SK-N-SH (cell line): Measurements from ENCODE around the gene CD101. TPM values are rescaled to one million over a fixed set of nuclear protein-coding genes. Genes with fewer than 3 reads are reported as not detected.

Source experiments
- CTCF ChIA-PET: fragments of 300-600, 350-600 bp; formaldehyde crosslinking; extraction: SDS; loops from one replicate; lab custom pipeline; 2021; lab: Yijun Ruan, JAX
- POLR2A ChIA-PET: fragments of 350-600 bp; sonication (Branson Sonifier 250); formaldehyde crosslinking; extraction: SDS; loops from one replicate; lab custom pipeline; 2020; ENCODE audit warnings: antibody characterized with exemption, inconsistent platforms; lab: Yijun Ruan, JAX
- DNase-seq: peaks from one replicate; pipeline ENCODE4 v3.0.0; 2012
- H2AFZ ChIP-seq: fragments of 200-600 bp; sonication (generic); 2 replicates; pipeline ENCODE4 v1.8.1; 2016; ENCODE audit warnings: antibody characterized with exemption, mild to moderate bottlenecking, low read depth
- H3F3A ChIP-seq: fragments of 200-600 bp; sonication (generic); replicated peaks from 2 replicates; pipeline ENCODE3; 2016; ENCODE audit warnings: antibody characterized with exemption, mild to moderate bottlenecking; ENCODE audit not compliant: insufficient read depth
- H3K27ac ChIP-seq, 2 experiments: fragments of 200-500 bp in 1 of 2; fragments of 200-600 bp in 1 of 2; sonication (Bioruptor generic) in 1 of 2; sonication (generic), shearing (Covaris generic) in 1 of 2; 2 replicates each; pipeline versions ENCODE4 v1.5.1 to v1.6.1; 2014 to 2016; ENCODE audit warnings: low read depth in 2 of 2, inconsistent platforms in 1 of 2, low read length in 1 of 2, mild to moderate bottlenecking in 1 of 2, mixed read lengths in 1 of 2
- H3K27me3 ChIP-seq: fragments of 200-600 bp; sonication (generic), shearing (Covaris generic); 2 replicates; pipeline ENCODE4 v1.6.1; 2016; ENCODE audit warnings: mixed run types; ENCODE audit not compliant: insufficient read depth
- H3K36me3 ChIP-seq, 2 experiments: fragments of 200-500 bp in 1 of 2; fragments of 200-600 bp in 1 of 2; sonication (Bioruptor generic) in 1 of 2; sonication (generic) in 1 of 2; replicated peaks in 1 of 2; 2 replicates each; pipeline versions ENCODE3 to v1.5.1; 2014 to 2016; ENCODE audit warnings: low read length in 1 of 2, mild to moderate bottlenecking in 1 of 2; ENCODE audit not compliant: insufficient read depth in 2 of 2, control insufficient read depth in 1 of 2
- H3K4me1 ChIP-seq, 2 experiments: fragments of 200-500 bp in 1 of 2; fragments of 200-600 bp in 1 of 2; sonication (Bioruptor generic) in 1 of 2; sonication (generic), shearing (Covaris generic) in 1 of 2; 2 replicates each; pipeline versions ENCODE4 v1.5.1 to v1.6.1; 2014 to 2016; ENCODE audit warnings: low read depth in 1 of 2, low read length in 1 of 2, mixed run types in 1 of 2; ENCODE audit not compliant: insufficient read depth in 2 of 2, control insufficient read depth in 1 of 2
- H3K4me2 ChIP-seq: fragments of 200-600 bp; sonication (generic), shearing (Covaris generic); 2 replicates; pipeline ENCODE4 v1.6.1; 2017; ENCODE audit warnings: mixed run types
- H3K4me3 ChIP-seq, 2 experiments: fragments of 200-500 bp in 1 of 2; fragments of 200-600 bp in 1 of 2; sonication (Bioruptor generic) in 1 of 2; sonication (generic), shearing (Covaris generic) in 1 of 2; 2 replicates each; pipeline versions ENCODE4 v1.5.1 to v1.8.1; 2014 to 2016; ENCODE audit warnings: low read depth in 2 of 2, inconsistent platforms in 1 of 2, low read length in 1 of 2, mild to moderate bottlenecking in 1 of 2, mixed read lengths in 1 of 2, moderate library complexity in 1 of 2
- H3K79me2 ChIP-seq: fragments of 200-600 bp; sonication (generic); 2 replicates; pipeline ENCODE4 v1.8.1; 2017; ENCODE audit warnings: mild to moderate bottlenecking; ENCODE audit not compliant: insufficient read depth
- H3K9ac ChIP-seq: fragments of 200-600 bp; sonication (generic); 2 replicates; pipeline ENCODE4 v1.6.1; 2017; ENCODE audit warnings: mixed run types
- H3K9me2 ChIP-seq: fragments of 200-600 bp; sonication (generic); 2 replicates; pipeline ENCODE4 v1.6.1; 2017; ENCODE audit warnings: mixed run types
- H3K9me3 ChIP-seq: fragments of 200-600 bp; sonication (generic); 2 replicates; pipeline ENCODE4 v1.6.1; 2017; ENCODE audit warnings: mixed run types, mild to moderate bottlenecking, moderate library complexity
- H4K20me1 ChIP-seq: fragments of 200-600 bp; sonication (generic); 2 replicates; pipeline ENCODE4 v1.6.1; 2017; ENCODE audit warnings: mild to moderate bottlenecking, mixed run types; ENCODE audit not compliant: insufficient read depth
- EP300 ChIP-seq, 2 experiments: IDR thresholded peaks; 2 replicates each; pipeline versions ENCODE4 v1.4.0 to v1.6.1; 2012; ENCODE audit warnings: borderline replicate concordance in 1 of 2, low read depth in 1 of 2, low read length in 1 of 2
- EZH2phosphoT487 ChIP-seq: fragments of 200-600 bp; sonication (generic); IDR thresholded peaks from 2 replicates; pipeline ENCODE4 v1.6.1; 2017; ENCODE audit warnings: low read depth, mixed run types, mild to moderate bottlenecking, antibody characterized with exemption, moderate library complexity, borderline replicate concordance
- FOSL2 ChIP-seq: IDR thresholded peaks from 2 replicates; pipeline ENCODE4 v1.4.0; 2012; ENCODE audit warnings: low read depth, mild to moderate bottlenecking, moderate library complexity, borderline replicate concordance
- GABPA ChIP-seq: IDR thresholded peaks from 2 replicates; pipeline ENCODE4 v1.4.0; 2012; ENCODE audit warnings: low read depth, mild to moderate bottlenecking
- NRF1 ChIP-seq: IDR thresholded peaks from 2 replicates; pipeline ENCODE4 v1.6.1; 2012; ENCODE audit warnings: low read depth, mild to moderate bottlenecking, low read length
- RFX5 ChIP-seq: IDR thresholded peaks from 2 replicates; pipeline ENCODE4 v1.6.1; 2012; ENCODE audit warnings: mild to moderate bottlenecking, improper control_type of control experiment, low read length
- RXRA ChIP-seq: IDR thresholded peaks from 2 replicates; pipeline ENCODE4 v1.4.0; 2012; ENCODE audit warnings: low read depth, mild to moderate bottlenecking, borderline replicate concordance
- TEAD4 ChIP-seq: IDR thresholded peaks from 2 replicates; pipeline ENCODE4 v1.4.0; 2012; ENCODE audit warnings: mild to moderate bottlenecking, borderline replicate concordance; ENCODE audit not compliant: insufficient read depth
- WGBS: methylation state at CpG from one replicate; pipeline ENCODE4 v1.1.6; 2017; ENCODE audit warnings: low lambda C conversion rate; 5-methylcytosine and 5-hydroxymethylcytosine counted together
- polyA plus RNA-seq, 3 experiments: library from polyadenylated mRNA; depleted of rRNA; stranded (reverse); fragments of >200 nt; gene quantifications; 2 replicates each; pipeline ENCODE4 v1.2.3, GENCODE V29; 2012
- TF ChIP-seq, protein P1 (sequence below): IDR thresholded peaks from 2 replicates; pipeline ENCODE4 v1.6.1; 2012; ENCODE audit warnings: mild to moderate bottlenecking, low read depth, low read length, moderate library complexity
- TF ChIP-seq, protein P2 (sequence below): fragments of 150-350 bp; IDR thresholded peaks from 2 replicates; pipeline ENCODE4 v1.6.1; 2016; ENCODE audit warnings: mild to moderate bottlenecking, low read depth, low read length
- TF ChIP-seq, protein P3 (sequence below): IDR thresholded peaks from 2 replicates; pipeline ENCODE4 v1.4.0; 2012; ENCODE audit warnings: low read depth
- TF ChIP-seq, protein P4 (sequence below): IDR thresholded peaks from 2 replicates; pipeline ENCODE4 v1.4.0; 2012; ENCODE audit warnings: low read depth, borderline replicate concordance

Gene CD101
- polyA plus RNA-seq, 1 of the 3 experiments (the other 2 are of a cell fraction) = 0.16 TPM

DNA sequence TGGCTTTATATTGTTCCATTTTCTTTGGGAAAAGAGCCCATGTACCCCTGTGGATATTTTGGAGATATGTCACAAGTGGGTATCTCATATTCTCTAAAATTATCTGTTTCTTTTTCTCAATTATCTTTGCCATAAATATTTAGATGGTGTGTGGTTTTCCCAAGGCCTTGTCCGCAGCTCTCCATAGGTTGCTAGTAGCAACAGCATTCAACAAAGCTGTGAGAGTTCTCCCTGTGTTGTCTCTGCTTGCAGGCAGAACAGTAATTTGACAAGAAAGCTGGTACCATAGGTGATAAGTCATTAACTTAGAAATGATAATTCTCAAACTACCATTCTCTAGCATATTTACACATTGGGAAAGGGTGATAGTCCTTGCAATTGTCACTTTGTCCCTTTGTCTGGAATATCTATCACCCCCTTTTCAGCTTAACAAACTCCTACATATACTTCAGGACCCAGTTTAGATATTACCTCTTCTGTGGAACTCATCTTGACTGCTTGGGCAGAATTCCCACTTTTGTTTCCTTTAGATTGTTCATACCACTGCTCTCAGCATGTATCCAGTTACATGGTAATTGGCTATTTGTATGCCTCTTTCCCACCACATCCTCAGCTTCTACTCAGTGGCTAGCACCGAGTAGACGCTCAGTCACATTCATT is 8.9 kb downstream of the CD101 start:
- DNase-seq = no peak

More for the DNA sequence above, 8.9 kb downstream of the CD101 start:
- ChIA-PET POLR2A (no interaction called here), CTCF (no interaction called here)
- H3K36me3 ChIP-seq = no peaks in the 10 kb centered on the region
- no peak overlapping the region for H3K27ac ChIP-seq
- H3K9me3 ChIP-seq = no peaks in the 10 kb centered on the region
- no peaks in the 10 kb centered on the region for H3K27me3 ChIP-seq
- TF ChIP-seq, protein P1, sequence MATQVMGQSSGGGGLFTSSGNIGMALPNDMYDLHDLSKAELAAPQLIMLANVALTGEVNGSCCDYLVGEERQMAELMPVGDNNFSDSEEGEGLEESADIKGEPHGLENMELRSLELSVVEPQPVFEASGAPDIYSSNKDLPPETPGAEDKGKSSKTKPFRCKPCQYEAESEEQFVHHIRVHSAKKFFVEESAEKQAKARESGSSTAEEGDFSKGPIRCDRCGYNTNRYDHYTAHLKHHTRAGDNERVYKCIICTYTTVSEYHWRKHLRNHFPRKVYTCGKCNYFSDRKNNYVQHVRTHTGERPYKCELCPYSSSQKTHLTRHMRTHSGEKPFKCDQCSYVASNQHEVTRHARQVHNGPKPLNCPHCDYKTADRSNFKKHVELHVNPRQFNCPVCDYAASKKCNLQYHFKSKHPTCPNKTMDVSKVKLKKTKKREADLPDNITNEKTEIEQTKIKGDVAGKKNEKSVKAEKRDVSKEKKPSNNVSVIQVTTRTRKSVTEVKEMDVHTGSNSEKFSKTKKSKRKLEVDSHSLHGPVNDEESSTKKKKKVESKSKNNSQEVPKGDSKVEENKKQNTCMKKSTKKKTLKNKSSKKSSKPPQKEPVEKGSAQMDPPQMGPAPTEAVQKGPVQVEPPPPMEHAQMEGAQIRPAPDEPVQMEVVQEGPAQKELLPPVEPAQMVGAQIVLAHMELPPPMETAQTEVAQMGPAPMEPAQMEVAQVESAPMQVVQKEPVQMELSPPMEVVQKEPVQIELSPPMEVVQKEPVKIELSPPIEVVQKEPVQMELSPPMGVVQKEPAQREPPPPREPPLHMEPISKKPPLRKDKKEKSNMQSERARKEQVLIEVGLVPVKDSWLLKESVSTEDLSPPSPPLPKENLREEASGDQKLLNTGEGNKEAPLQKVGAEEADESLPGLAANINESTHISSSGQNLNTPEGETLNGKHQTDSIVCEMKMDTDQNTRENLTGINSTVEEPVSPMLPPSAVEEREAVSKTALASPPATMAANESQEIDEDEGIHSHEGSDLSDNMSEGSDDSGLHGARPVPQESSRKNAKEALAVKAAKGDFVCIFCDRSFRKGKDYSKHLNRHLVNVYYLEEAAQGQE = no peak
- TF ChIP-seq, protein P2, sequence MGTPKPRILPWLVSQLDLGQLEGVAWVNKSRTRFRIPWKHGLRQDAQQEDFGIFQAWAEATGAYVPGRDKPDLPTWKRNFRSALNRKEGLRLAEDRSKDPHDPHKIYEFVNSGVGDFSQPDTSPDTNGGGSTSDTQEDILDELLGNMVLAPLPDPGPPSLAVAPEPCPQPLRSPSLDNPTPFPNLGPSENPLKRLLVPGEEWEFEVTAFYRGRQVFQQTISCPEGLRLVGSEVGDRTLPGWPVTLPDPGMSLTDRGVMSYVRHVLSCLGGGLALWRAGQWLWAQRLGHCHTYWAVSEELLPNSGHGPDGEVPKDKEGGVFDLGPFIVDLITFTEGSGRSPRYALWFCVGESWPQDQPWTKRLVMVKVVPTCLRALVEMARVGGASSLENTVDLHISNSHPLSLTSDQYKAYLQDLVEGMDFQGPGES = no peak
- TF ChIP-seq NRF1 (no peak), GABPA (no peak), FOSL2 (no peak), RFX5 (no peak), TEAD4 (no peak), EP300 (IDR thresholded peaks at IDR 0.05; ENCODE audit: borderline replicate concordance in 1 of 2, low read depth in 1 of 2, low read length in 1 of 2) (no peak), RXRA (no peak), EZH2phosphoT487 (no peak)
- TF ChIP-seq, protein P3, sequence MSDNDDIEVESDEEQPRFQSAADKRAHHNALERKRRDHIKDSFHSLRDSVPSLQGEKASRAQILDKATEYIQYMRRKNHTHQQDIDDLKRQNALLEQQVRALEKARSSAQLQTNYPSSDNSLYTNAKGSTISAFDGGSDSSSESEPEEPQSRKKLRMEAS = no peak
- TF ChIP-seq, protein P4, sequence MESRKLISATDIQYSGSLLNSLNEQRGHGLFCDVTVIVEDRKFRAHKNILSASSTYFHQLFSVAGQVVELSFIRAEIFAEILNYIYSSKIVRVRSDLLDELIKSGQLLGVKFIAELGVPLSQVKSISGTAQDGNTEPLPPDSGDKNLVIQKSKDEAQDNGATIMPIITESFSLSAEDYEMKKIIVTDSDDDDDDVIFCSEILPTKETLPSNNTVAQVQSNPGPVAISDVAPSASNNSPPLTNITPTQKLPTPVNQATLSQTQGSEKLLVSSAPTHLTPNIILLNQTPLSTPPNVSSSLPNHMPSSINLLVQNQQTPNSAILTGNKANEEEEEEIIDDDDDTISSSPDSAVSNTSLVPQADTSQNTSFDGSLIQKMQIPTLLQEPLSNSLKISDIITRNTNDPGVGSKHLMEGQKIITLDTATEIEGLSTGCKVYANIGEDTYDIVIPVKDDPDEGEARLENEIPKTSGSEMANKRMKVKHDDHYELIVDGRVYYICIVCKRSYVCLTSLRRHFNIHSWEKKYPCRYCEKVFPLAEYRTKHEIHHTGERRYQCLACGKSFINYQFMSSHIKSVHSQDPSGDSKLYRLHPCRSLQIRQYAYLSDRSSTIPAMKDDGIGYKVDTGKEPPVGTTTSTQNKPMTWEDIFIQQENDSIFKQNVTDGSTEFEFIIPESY = no peak
- TF ChIP-seq, all 33 proteins: peak for 0
- Histone ChIP-seq H3K9ac (no peak overlapping the region), H3K4me1 (no peaks in the 10 kb centered on the region; a peak in 1 of 4 replicates), H2AFZ (no peak overlapping the region), H3K4me2 (no peak overlapping the region), H4K20me1 (no peaks in the 10 kb centered on the region), H3F3A (no peaks in the 10 kb centered on the region), H3K79me2 (no peaks in the 10 kb centered on the region), H3K9me2 (no peaks in the 10 kb centered on the region), H3K4me3 (no peak overlapping the region)
- WGBS = 77% methylated on average over 3 of the region's 3 CpGs
